ENCODE data around the gene ZFP42. TPM values are rescaled to one million over a fixed set of nuclear protein-coding genes. Genes with fewer than 3 reads are reported as not detected.
"Not testable (repeated sequence)": the region's sequence is repeated elsewhere in the genome, so short reads cannot be mapped to it uniquely, and the experiment has no call there.

Gene ZFP42
- total RNA-seq, 1 experiment from 2014 or later: not detected

DNA sequence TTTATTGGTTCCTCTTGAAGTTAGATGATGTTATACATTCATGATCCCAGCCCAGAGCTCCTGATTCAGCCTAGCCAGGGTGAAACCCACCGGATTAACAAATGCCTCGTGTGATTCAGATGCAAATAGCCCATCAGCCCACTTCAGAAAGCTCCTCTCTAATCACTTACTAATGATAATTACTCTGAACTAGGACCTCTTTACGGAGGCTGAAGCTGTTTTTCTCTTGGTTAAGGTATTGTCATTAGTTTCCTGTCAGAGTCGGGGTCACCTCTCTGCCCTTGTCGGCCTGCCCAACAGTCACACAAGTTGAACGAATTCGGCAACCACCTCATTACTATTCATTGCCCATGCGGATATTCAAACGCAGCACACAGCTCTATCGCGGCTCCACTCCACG, 36.6 kb downstream of the ZFP42 start:
- Histone ChIP-seq H3K27ac (no peak overlapping the region), H3K4me3 (no peak overlapping the region), H3K4me1 (replicated peaks) (no peaks in the 10 kb centered on the region), H3K36me3 (no peaks in the 10 kb centered on the region), H3K27me3 (replicated peaks) (no peaks in the 10 kb centered on the region), H3K9me3 (replicated peaks) (no peaks in the 10 kb centered on the region)
- no peak for DNase-seq (ENCODE audit: low read depth in 1 of 2, low spot score in 2 of 2)

DNA sequence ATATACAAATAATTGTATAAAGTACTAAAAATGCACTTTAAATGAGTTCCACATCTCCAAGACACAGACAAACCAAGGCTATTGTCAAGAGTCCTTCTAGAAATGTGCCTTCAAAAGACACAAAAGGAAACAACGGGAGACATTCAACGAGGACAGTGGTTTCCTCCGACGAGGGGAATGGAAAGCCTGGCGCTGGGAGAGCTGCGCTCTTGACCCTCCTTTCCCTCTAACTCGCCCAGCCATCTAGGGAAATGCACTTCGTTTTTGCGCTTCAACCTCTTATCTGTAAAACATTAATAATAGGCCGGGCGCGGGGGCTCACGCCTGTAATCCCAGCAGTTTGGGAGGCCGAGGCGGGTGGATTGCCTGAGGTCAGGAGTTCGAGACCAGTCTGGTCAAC, 37.0 kb downstream of the ZFP42 start:
- Histone ChIP-seq H3K36me3 (no peaks in the 10 kb centered on the region), H3K27ac (no peak overlapping the region), H3K27me3 (replicated peaks) (no peaks in the 10 kb centered on the region), H3K4me3 (no peak overlapping the region), H3K9me3 (replicated peaks) (no peaks in the 10 kb centered on the region), H3K4me1 (replicated peaks) (no peaks in the 10 kb centered on the region)
- DNase-seq (ENCODE audit: low read depth in 1 of 2, low spot score in 2 of 2): no peak

DNA sequence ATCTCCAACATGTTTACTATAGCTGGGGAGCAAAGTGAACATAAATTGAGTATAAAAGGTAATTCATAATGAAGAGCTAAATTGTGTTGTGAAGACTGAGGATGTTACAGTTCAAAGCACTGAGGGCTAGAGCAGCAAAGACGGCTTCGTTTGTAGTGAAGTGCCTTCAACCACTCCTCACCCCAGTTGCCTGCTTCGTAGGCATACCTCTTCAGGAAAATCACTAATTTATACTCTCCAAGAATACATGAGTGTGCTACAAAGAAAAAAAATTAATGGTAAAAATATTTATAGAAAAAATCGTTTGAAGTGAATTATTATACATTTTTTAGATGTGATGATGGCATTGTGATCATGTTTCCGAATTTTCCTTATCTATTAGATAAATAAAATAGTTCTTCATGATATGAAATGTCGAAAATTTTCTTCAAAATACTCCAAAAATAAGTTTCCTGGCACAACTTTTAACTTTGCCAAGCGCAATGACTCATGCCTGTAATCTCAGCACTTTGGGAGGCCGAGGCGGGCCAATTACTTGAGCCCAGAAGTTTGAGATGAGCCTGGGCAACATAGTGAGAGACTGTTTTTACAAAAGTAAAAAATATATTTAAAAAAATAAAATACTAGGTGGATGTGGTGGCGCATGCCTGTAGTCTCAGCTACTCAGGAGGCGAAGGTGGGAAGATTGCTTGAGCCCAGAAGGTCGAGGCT, 41.6 kb downstream of the ZFP42 start:
- Histone ChIP-seq H3K27me3 (replicated peaks) (no peaks in the 10 kb centered on the region), H3K9me3 (replicated peaks) (no peaks in the 10 kb centered on the region; the same call in 1 of the 2 replicates), H3K36me3 (no peaks in the 10 kb centered on the region), H3K27ac (no peak overlapping the region), H3K4me1 (replicated peaks) (no peaks in the 10 kb centered on the region), H3K4me3 (no peak overlapping the region)
- DNase-seq (ENCODE audit: low read depth in 1 of 2, low spot score in 2 of 2): no peak

DNA sequence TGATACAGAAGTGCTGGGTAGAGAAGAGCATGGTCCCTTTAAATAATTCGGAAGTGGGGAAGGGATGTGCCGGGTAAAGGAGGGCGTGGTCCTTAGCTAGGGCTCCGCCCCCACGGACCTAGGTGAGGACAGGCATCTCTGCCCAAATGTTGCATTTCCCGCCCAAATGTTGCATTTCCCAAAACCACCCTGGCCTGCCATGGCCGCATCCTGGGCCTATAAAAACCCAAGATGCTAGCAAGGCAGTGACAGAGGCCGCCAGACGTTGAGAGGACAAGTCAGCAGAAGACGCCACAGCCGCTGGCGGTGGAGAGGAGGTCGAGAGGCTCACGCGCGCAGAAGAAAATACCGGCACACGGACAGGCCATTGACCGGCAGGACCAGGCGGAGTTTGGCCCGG, 46.1 kb downstream of the ZFP42 start:
- Histone ChIP-seq H3K27me3 (replicated peaks) (no peaks in the 10 kb centered on the region; the same call in 1 of the 2 replicates), H3K9me3 (replicated peaks) (peaks cover 2% of the 10 kb centered on the region; the same call in 1 of the 2 replicates), H3K4me3 (no peak overlapping the region), H3K4me1 (replicated peaks) (no peaks in the 10 kb centered on the region), H3K27ac (no peak overlapping the region), H3K36me3 (no peaks in the 10 kb centered on the region)
- DNase-seq (ENCODE audit: low read depth in 1 of 2, low spot score in 2 of 2): no peak

DNA sequence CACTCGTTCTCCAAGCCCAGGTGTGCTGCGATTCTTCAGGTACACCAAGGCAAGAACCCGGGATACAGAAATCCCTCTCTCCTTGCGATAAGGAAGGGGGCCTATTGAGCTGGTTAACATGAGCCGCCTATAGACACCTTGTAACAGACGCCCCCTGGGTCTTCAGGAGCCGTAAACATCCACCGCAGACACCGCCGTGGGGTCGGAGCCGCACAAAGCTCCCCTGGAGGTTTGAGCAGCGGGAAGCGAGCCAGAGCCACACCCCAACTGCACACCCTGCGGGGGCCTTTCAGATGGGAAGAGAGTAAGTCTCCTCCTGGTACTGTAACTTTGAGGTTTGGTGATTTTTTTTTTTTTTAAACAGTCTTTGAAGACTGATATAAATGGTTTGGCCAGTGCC, 46.6 kb downstream of the ZFP42 start:
- Histone ChIP-seq H3K36me3 (no peaks in the 10 kb centered on the region), H3K27me3 (replicated peaks) (no peaks in the 10 kb centered on the region; the same call in 1 of the 2 replicates), H3K27ac (no peak overlapping the region), H3K9me3 (replicated peaks) (peaks cover 2% of the 10 kb centered on the region; the same call in 1 of the 2 replicates), H3K4me1 (replicated peaks) (no peaks in the 10 kb centered on the region), H3K4me3 (no peak overlapping the region)
- no peak for DNase-seq (ENCODE audit: low read depth in 1 of 2, low spot score in 2 of 2)

DNA sequence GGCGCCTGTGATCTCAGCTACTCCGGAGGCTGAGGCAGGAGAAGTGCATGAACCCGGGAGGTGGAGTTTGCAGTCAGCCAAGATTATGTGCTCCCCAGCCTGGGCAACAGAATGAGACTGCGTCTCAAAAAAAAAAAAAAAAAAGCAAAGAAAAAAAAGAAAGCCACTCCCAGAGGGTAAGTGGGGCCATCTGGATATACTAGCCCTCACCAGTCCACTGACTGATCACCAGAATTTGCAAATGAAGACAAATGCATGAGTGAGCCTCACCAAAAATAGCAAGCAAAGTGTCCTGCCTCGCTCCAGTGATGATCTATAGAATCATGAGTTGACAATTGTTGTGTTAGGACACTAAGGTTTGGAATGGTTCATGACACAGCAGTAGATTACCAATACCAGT, 47.6 kb downstream of the ZFP42 start:
- Histone ChIP-seq H3K27me3 (replicated peaks) (no peaks in the 10 kb centered on the region; the same call in 1 of the 2 replicates), H3K4me1 (replicated peaks) (no peaks in the 10 kb centered on the region), H3K27ac (no peak overlapping the region), H3K36me3 (no peaks in the 10 kb centered on the region), H3K4me3 (no peak overlapping the region), H3K9me3 (replicated peaks) (peaks cover 2% of the 10 kb centered on the region; the same call in 1 of the 2 replicates)
- DNase-seq (ENCODE audit: low read depth in 1 of 2, low spot score in 2 of 2): no peak

DNA sequence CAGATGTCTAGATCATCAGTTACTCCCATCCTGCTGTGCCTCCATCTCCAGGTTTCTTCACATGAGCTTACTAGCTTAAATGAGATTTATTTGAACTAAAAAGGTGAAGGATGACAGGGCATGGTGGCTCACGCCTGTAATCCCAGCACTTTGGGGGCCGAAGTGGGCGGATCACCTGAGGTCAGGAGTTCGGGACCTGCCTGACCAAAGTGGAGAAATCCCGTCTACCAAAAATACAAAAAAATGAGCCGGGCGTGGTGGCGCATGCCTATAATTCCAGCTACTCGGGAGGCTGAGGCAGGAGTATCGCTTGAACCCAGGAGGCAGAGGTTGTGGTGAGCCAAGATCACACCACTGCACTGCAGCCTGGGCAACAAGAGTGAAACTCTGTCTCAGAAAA, 49.9 kb downstream of the ZFP42 start:
- not testable (repeated sequence) for H3K4me1 ChIP-seq (replicated peaks); H3K36me3 ChIP-seq; H3K4me3 ChIP-seq; H3K27ac ChIP-seq; H3K9me3 ChIP-seq (replicated peaks); H3K27me3 ChIP-seq (replicated peaks); DNase-seq (ENCODE audit: low read depth in 1 of 2, low spot score in 2 of 2)

DNA sequence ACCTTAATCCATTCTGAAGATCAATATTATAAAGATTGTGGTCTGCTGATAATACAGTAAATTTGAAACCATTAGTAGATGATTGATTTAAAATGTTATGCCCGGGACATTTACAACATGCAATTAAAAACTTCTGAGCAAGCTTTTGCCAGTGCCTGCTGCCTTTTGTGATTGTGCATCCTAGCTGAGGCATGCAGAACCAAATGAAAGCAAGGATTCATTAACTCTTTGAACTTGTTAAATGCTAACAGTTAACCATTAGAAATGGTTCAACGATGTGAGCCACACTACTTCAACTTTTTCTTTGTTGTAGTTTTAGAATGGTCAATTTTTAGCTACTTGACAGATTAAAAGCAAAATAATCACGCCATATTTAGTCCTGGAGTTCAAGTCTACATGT, 51.1 kb downstream of the ZFP42 start:
- DNase-seq (ENCODE audit: low read depth in 1 of 2, low spot score in 2 of 2): no peak
- no peaks in the 10 kb centered on the region for H3K36me3 ChIP-seq

DNA sequence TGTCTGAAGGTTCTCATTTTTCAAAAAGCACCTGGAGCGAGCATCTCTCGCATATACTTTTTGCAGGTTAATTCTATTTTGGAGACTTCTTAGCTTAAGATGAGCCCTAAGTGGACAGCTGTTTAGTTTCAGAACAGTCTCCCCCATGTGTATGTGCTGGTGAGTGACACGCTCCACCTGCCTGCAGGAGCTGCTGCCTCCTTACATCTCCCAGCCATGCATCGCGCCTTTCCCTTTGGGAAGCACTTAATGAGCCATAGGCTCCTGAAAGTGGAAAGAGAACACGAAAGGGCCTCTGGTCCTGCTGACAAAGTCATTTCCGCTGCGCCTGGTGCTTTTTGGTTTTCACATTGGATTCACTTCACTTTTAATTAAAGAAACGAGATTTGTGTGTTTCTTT, 57.7 kb downstream of the ZFP42 start:
- H3K36me3 ChIP-seq: no peaks in the 10 kb centered on the region
- H3K27me3 ChIP-seq (replicated peaks): no peaks in the 10 kb centered on the region
- no peak overlapping the region for H3K27ac ChIP-seq
- no peak overlapping the region for H3K4me3 ChIP-seq
- peaks cover 3% of the 10 kb centered on the region; the same call in 1 of the 2 replicates for H3K9me3 ChIP-seq (replicated peaks)
- no peak for DNase-seq (ENCODE audit: low read depth in 1 of 2, low spot score in 2 of 2)
- no peaks in the 10 kb centered on the region for H3K4me1 ChIP-seq (replicated peaks)

More for the DNA sequence above, 51.1 kb downstream of the ZFP42 start:
- H3K27ac ChIP-seq: no peak overlapping the region
- H3K4me3 ChIP-seq: no peak overlapping the region
- H3K4me1 ChIP-seq (replicated peaks): no peaks in the 10 kb centered on the region
- H3K9me3 ChIP-seq (replicated peaks): 0 out of 2 replicates have a peak, but pooled peaks cover 2% of the 10 kb centered on the region
- no peaks in the 10 kb centered on the region; the same call in 1 of the 2 replicates for H3K27me3 ChIP-seq (replicated peaks)

Other genes starting within 250 kb of the ZFP42 start
- gene TRIML2, start 113.8 kb downstream of the ZFP42 start, total RNA-seq (2014; rRNA removed; shearing (Covaris generic)): not detected in 2 replicates
- gene TRIML1, start 143.7 kb downstream of the ZFP42 start, total RNA-seq (2014; rRNA removed; shearing (Covaris generic)): not detected in 2 replicates

Data from SJSA1 (cell line).